Measurements from ENCODE around the gene ASCC2.

- TF ChIP-seq POLR2A (IDR thresholded peaks at IDR 0.05; ENCODE audit: low read depth, low read length) = no peak
- TF ChIP-seq CTCF (conservative IDR thresholded peaks at IDR 0.05; ENCODE audit: low read depth, low read length) = no peak
- TF ChIP-seq MAFK (IDR thresholded peaks at IDR 0.05; ENCODE audit: low read depth, low read length) = no peak
- TF ChIP-seq SMC3 (IDR thresholded peaks at IDR 0.05; ENCODE audit: low read depth, low read length) = no peak
- no peak for TF ChIP-seq CEBPB (IDR thresholded peaks at IDR 0.05; ENCODE audit: low read depth, low read length)
- TF ChIP-seq RAD21 (IDR thresholded peaks at IDR 0.05; ENCODE audit: low read length) = no peak
- no peak for TF ChIP-seq MAZ (IDR thresholded peaks at IDR 0.05; ENCODE audit: borderline replicate concordance, low read depth, low read length)
- no peak for TF ChIP-seq RFX5 (IDR thresholded peaks at IDR 0.05; ENCODE audit: low read depth, low read length)
Measured at GRCh38 chr22:29816980-29817379, 21.1 kb downstream of the ASCC2 start.

Data from IMR-90 (cell line).